Measurements from ENCODE around the gene CX3CL1. TPM values are rescaled to one million over a fixed set of nuclear protein-coding genes. Genes with fewer than 3 reads are reported as not detected.

CX3CL1 gene
- total and polyA plus RNA-seq, 10 of the 15 experiments (the other 5 are each of a cell fraction or from before 2014, with no cell fraction given), result 0.03 to 1.2 (median 0.46) TPM

- FAIRE-seq (no peak), ATAC-seq (no peak), DNase-seq (ENCODE audit: low read depth, low spot score) (no peak)
- Histone ChIP-seq H3K4me3 (no peak overlapping the region), H3K36me3 (ENCODE audit: control insufficient read depth in 2 of 2, insufficient read depth in 2 of 2, low read length in 1 of 2) (no peaks in the 10 kb centered on the region; a peak in 1 of 4 replicates), H4K20me1 (ENCODE audit: control insufficient read depth, insufficient read depth) (no peaks in the 10 kb centered on the region), H3K4me1 (ENCODE audit: control insufficient read depth, insufficient read depth, low read length) (no peaks in the 10 kb centered on the region), H3K4me2 (ENCODE audit: control insufficient read depth, insufficient read depth) (no peak overlapping the region), H3K9ac (ENCODE audit: control insufficient read depth, insufficient read depth, low read length) (no peak overlapping the region), H3K27ac (ENCODE audit: control insufficient read depth, insufficient read depth) (no peak overlapping the region), H3K27me3 (replicated peaks in 1 of 2; ENCODE audit: control insufficient read depth in 2 of 2, insufficient read depth in 2 of 2, low read length in 1 of 2) (no peaks in the 10 kb centered on the region), H3K9me3 (replicated peaks; ENCODE audit: control insufficient read depth, insufficient read depth, low read length) (no peaks in the 10 kb centered on the region), H3K79me2 (ENCODE audit: control insufficient read depth, insufficient read depth, low read length) (no peaks in the 10 kb centered on the region), H2AFZ (ENCODE audit: control insufficient read depth, low read depth, low read length) (no peak overlapping the region)
- ChIA-PET POLR2A (interaction anchor here (0.6 to 1.4 kb wide), 4 partner anchors 10 to 91 kb away, joined by 3 to 6 read pairs (median 4); no protein-coding TSS in a partner anchor), SMC1A (ENCODE audit: uncharacterized antibody, unreplicated experiment) (interaction anchor here (0.9 to 1.0 kb wide), 2 partner anchors 45 to 63 kb away, joined by 3 to 4 read pairs; no protein-coding TSS in a partner anchor), CTCF (interaction anchor here (1.3 to 1.4 kb wide), 2 partner anchors 10 to 50 kb away, joined by 4 to 6 read pairs; no protein-coding TSS in a partner anchor), RAD21 (ENCODE audit: unreplicated experiment) (interaction anchor here (1.2 to 2.4 kb wide), 5 partner anchors 8 to 50 kb away, joined by 3 to 11 read pairs (median 6); no protein-coding TSS in a partner anchor)
- in situ Hi-C loops (cut with MboI) (no loop called here), intact Hi-C loops (cut with micrococcal nuclease; ENCODE audit: unreplicated experiment) (no loop called here)
- BruUV-seq (replicated peaks), result no TSS peak
- 70% methylated on average over 7 of the region's 7 CpGs for WGBS (ENCODE audit: insufficient coverage, insufficient replicate concordance, low lambda C conversion rate, missing lambda C conversion rate)
- TF ChIP-seq ATF7 (IDR thresholded peaks at IDR 0.05; ENCODE audit: low read depth) (no peak), SREBF2 (IDR thresholded peaks at IDR 0.05; ENCODE audit: low read length) (no peak), ZNF24 (IDR thresholded peaks at IDR 0.05) (no peak), IKZF1 (conservative IDR thresholded peaks at IDR 0.05) (no peak), RFX5 (IDR thresholded peaks at IDR 0.05; ENCODE audit: low read depth, low read length) (no peak), HSF1 (IDR thresholded peaks at IDR 0.05; ENCODE audit: low read depth, low read length) (no peak), ATF2 (IDR thresholded peaks at IDR 0.05; ENCODE audit: low read length) (0 out of 2 replicates have a peak, but pooled peaks have one; percentile 16), REST (IDR thresholded peaks at IDR 0.05; ENCODE audit: low read depth, low read length) (no peak), MTA3 (IDR thresholded peaks at IDR 0.05; ENCODE audit: borderline replicate concordance, low read length) (peak; percentile 21; the same call in 1 of the 2 replicates), MYC (IDR thresholded peaks at IDR 0.05; ENCODE audit: insufficient read depth, insufficient read length, insufficient replicate concordance, low read length, severe bottlenecking) (no peak), POLR2AphosphoS2 (IDR thresholded peaks at IDR 0.05; ENCODE audit: low read depth, low read length) (peak; percentile 50; the same call in 1 of the 2 replicates), NFYA (IDR thresholded peaks at IDR 0.05; ENCODE audit: borderline replicate concordance, low read depth, low read length) (no peak), SMC3 (IDR thresholded peaks at IDR 0.05; ENCODE audit: borderline replicate concordance, low read length) (no peak), FOXK2 (IDR thresholded peaks at IDR 0.05) (no peak), ETV6 (conservative IDR thresholded peaks at IDR 0.05 in 1 of 2, IDR thresholded peaks at IDR 0.05 in 1 of 2; ENCODE audit: borderline replicate concordance in 1 of 2, low read depth in 1 of 2) (no peak), DPF2 (IDR thresholded peaks at IDR 0.05) (no peak), SMAD5 (IDR thresholded peaks at IDR 0.05; ENCODE audit: low read depth) (peak; percentile 55; the same call in 1 of the 2 replicates), ZNF384 (IDR thresholded peaks at IDR 0.05; ENCODE audit: borderline replicate concordance, low read depth, low read length) (no peak)
Observed at GRCh38 chr16:57367116-57367752, 5.1 kb upstream of the CX3CL1 start.
